ENCODE measurements around the gene LGALS7B. TPM values are rescaled to one million over a fixed set of nuclear protein-coding genes. Genes with fewer than 3 reads are reported as not detected.
"Not testable (repeated sequence)": the region's sequence is repeated elsewhere in the genome, so short reads cannot be mapped to it uniquely, and the experiment has no call there.

Gene LGALS7B
- total and polyA plus RNA-seq, 2 of the 4 experiments (the other 2 are of a cell fraction), result not detected

GRCh38 chr19:38829203-38829602 lies 40.2 kb downstream of the LGALS7B start:
- H3K4me2 ChIP-seq (ENCODE audit: low read depth, low read length); H2AFZ ChIP-seq (replicated peaks; ENCODE audit: low read length, poor library complexity); H3K56ac ChIP-seq (ENCODE audit: extremely low read depth, insufficient read depth, low read length); H2BK15ac ChIP-seq (ENCODE audit: low read depth, low read length); H3K36me3 ChIP-seq (ENCODE audit: control insufficient read depth, insufficient read depth, low read length); BruUV-seq (replicated peaks); H2BK20ac ChIP-seq (ENCODE audit: low read depth, low read length); H2BK120ac ChIP-seq (ENCODE audit: low read depth, low read length); H4K91ac ChIP-seq (ENCODE audit: insufficient read depth, low read depth, low read length); H3K9me1 ChIP-seq (ENCODE audit: insufficient read depth, low read length); H4K20me1 ChIP-seq (ENCODE audit: insufficient read depth, low read length); H3K27me3 ChIP-seq (ENCODE audit: control insufficient read depth, insufficient read depth, low read length); H3K18ac ChIP-seq (ENCODE audit: low read depth, low read length); H3K4me3 ChIP-seq (ENCODE audit: insufficient read depth, low read depth, low read length); H3K9ac ChIP-seq (ENCODE audit: low read depth, low read length); H4K5ac ChIP-seq (ENCODE audit: low read depth, low read length); dilution Hi-C loops (cut with HindIII; ENCODE audit: low sequenced_read_pairs, unreplicated experiment); H2AK9ac ChIP-seq (replicated peaks; ENCODE audit: low read depth, low read length, poor library complexity); H3K27ac ChIP-seq (ENCODE audit: insufficient read depth, low read length); CTCF ChIA-PET; intact Hi-C loops (cut with micrococcal nuclease); H3K23ac ChIP-seq (ENCODE audit: low read depth, low read length); H3K9me3 ChIP-seq (ENCODE audit: control insufficient read depth, insufficient read depth, low read length); ATAC-seq (ENCODE audit: low read depth); H3K14ac ChIP-seq (replicated peaks; ENCODE audit: low read depth, low read length); in situ Hi-C loops (cut with MboI; ENCODE audit: low sequenced_read_pairs): not testable (repeated sequence)
- TF ChIP-seq CEBPB (IDR thresholded peaks at IDR 0.05; ENCODE audit: low read depth, low read length), result peak; percentile 84
- peaks cover 0 to 33% of the 10 kb centered on the region in 2 experiments; a peak in 2 of 4 replicates for H3K79me1 ChIP-seq (ENCODE audit: low read depth in 1 of 2, low read length in 2 of 2)
- POLR2A ChIA-PET (ENCODE audit: unreplicated experiment), result interaction anchor here (0.6 kb wide), 1 partner anchor 9 kb away, joined by 3 read pairs; no protein-coding TSS in a partner anchor
- WGBS, 2 experiments (ENCODE audit: extremely low coverage in 2 of 2, insufficient read length in 1 of 2), result no CpG with 5 or more reads among the region's 7 CpGs
- peak; percentile 23 for DNase-seq
- H2AK5ac ChIP-seq (ENCODE audit: low read depth, low read length), result peak overlapping the region; percentile 57
- peak overlapping the region; percentile 55; the same call in 1 of the 2 replicates for H3K4ac ChIP-seq (ENCODE audit: low read depth, low read length)
- H3K4me1 ChIP-seq (ENCODE audit: control insufficient read depth, insufficient read depth, low read length), result peaks cover 13% of the 10 kb centered on the region
- H2BK5ac ChIP-seq (ENCODE audit: low read depth, low read length, poor library complexity, severe bottlenecking), result peak overlapping the region; percentile 45
- peak overlapping the region in 1 of 2 experiments; percentile 38; a peak in 1 of 4 replicates for H4K8ac ChIP-seq (ENCODE audit: low read depth in 2 of 2, low read length in 2 of 2)
